ENCODE results near the gene FRK. TPM values are rescaled to one million over a fixed set of nuclear protein-coding genes. Genes with fewer than 3 reads are reported as not detected.

The FRK gene
- polyA plus RNA-seq, 2 of the 4 experiments (the other 2 are of a cell fraction), result 2.2 to 8.9 TPM

DNA sequence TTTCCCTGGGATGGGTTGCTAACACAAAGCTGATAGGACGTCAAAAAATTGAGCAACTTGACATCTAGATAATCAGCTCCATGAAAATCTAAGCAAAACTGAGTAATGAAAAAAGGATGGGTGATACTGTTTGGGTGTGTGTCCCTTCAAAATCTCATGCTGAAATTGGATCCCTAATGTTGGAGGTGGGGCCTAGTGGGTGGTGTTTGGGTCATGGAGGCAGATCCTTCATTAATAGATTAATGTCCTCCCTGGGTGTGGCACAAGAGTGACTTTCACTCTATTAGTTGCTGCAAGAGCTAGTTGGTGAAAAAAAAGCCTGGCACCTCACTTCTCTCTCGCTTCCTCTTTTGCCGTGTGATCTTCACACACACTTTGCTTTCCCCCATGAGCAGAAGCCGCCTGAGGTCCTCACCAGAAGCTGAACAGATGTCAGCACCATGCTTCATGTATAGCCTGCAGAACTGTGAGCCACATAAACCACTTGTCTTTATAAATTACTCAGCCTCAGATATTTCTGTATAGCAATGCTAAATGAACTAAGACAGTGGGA, 160.9 kb downstream of the FRK start:
- no peak for TF ChIP-seq JUN (IDR thresholded peaks at IDR 0.05)
- TF ChIP-seq CBX2 (IDR thresholded peaks at IDR 0.05; ENCODE audit: borderline replicate concordance, low read depth), result no peak
- no peak for TF ChIP-seq ZFP36 (IDR thresholded peaks at IDR 0.05; ENCODE audit: borderline replicate concordance, partially characterized antibody)
- no peak for TF ChIP-seq NFE2L2 (conservative IDR thresholded peaks at IDR 0.05; ENCODE audit: low read length)
- TF ChIP-seq POLR2A (IDR thresholded peaks at IDR 0.05; ENCODE audit: low read length), result no peak
- TF ChIP-seq FOSL2 (IDR thresholded peaks at IDR 0.05), result no peak
- TF ChIP-seq FOSL2 (CRISPR knock-in tag; IDR thresholded peaks at IDR 0.05), result no peak
- TF ChIP-seq RCOR1 (IDR thresholded peaks at IDR 0.05; ENCODE audit: low read depth, low read length), result no peak
- TF ChIP-seq, protein P1, sequence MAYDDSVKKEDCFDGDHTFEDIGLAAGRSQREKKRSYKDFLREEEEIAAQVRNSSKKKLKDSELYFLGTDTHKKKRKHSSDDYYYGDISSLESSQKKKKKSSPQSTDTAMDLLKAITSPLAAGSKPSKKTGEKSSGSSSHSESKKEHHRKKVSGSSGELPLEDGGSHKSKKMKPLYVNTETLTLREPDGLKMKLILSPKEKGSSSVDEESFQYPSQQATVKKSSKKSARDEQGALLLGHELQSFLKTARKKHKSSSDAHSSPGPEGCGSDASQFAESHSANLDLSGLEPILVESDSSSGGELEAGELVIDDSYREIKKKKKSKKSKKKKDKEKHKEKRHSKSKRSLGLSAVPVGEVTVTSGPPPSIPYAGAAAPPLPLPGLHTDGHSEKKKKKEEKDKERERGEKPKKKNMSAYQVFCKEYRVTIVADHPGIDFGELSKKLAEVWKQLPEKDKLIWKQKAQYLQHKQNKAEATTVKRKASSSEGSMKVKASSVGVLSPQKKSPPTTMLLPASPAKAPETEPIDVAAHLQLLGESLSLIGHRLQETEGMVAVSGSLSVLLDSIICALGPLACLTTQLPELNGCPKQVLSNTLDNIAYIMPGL (CRISPR knock-in tag; IDR thresholded peaks at IDR 0.05; ENCODE audit: borderline replicate concordance), result no peak
- TF ChIP-seq BCL3 (IDR thresholded peaks at IDR 0.05), result no peak
- CTCF ChIA-PET, result no interaction called here
- DNase-seq (ENCODE audit: low read depth in 1 of 2, low spot score in 1 of 2) (no peak), FAIRE-seq (no peak), ATAC-seq (no peak)
- H3K4me3 ChIP-seq, result no peak overlapping the region
- POLR2A ChIA-PET, result no interaction called here
- H3K27ac ChIP-seq, result no peak overlapping the region
- 70% methylated on average over 4 of the region's 4 CpGs for WGBS (ENCODE audit: missing lambda C conversion rate)
- no peaks in the 10 kb centered on the region for H3K4me1 ChIP-seq
- H3K4me2 ChIP-seq, result no peak overlapping the region
- no peaks in the 10 kb centered on the region for H3K9me3 ChIP-seq

DNA sequence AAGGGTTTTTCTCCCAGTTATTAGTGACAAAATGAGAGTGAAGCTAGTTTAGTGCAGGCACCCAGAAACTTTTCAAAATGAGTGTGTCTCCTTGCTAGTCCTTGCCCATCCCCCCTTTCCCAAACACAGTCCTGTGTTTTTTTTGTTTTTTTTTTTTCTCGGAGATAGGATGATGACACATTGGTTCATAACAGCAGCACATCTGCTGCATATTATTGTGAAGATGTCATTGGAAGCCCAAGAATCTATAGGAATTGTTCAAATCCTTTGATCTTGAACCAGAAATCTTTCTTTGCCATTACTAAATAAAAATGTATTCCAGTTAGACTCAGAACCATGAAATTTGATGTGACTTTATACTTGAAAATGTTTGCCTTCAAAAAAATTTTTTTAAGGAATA, 162.4 kb downstream of the FRK start:
- WGBS (ENCODE audit: missing lambda C conversion rate), result 0% methylated on average over 1 of the region's 1 CpG
- DNase-seq (ENCODE audit: low read depth in 1 of 2, low spot score in 1 of 2), result no peak
- Histone ChIP-seq H3K27ac (no peak overlapping the region), H3K9me3 (no peaks in the 10 kb centered on the region), H3K4me3 (no peak overlapping the region), H3K4me1 (no peaks in the 10 kb centered on the region), H3K4me2 (no peak overlapping the region)
- no peak for TF ChIP-seq JUNB (IDR thresholded peaks at IDR 0.05)
- TF ChIP-seq BHLHE40 (IDR thresholded peaks at IDR 0.05; ENCODE audit: low read depth, low read length), result no peak
- TF ChIP-seq RARB (CRISPR knock-in tag; IDR thresholded peaks at IDR 0.05), result no peak
- no peak for TF ChIP-seq SREBF2 (IDR thresholded peaks at IDR 0.05)
- no peak for TF ChIP-seq REST (IDR thresholded peaks at IDR 0.05)
- TF ChIP-seq CBX2 (IDR thresholded peaks at IDR 0.05; ENCODE audit: borderline replicate concordance, low read depth), result no peak
- TF ChIP-seq, protein P2, sequence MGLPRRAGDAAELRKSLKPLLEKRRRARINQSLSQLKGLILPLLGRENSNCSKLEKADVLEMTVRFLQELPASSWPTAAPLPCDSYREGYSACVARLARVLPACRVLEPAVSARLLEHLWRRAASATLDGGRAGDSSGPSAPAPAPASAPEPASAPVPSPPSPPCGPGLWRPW (IDR thresholded peaks at IDR 0.05), result no peak
- ChIA-PET POLR2A (no interaction called here), CTCF (interaction anchor here (0.6 to 1.6 kb wide), 3 partner anchors 10 to 1922 kb away, joined by 4 to 6 read pairs (median 5); no protein-coding TSS in a partner anchor)
- ATAC-seq, result no peak
- no peak for FAIRE-seq

- H3K4me1 ChIP-seq, result no peaks in the 10 kb centered on the region
- WGBS (ENCODE audit: missing lambda C conversion rate), result 43% methylated on average over 2 of the region's 2 CpGs
- H3K4me2 ChIP-seq, result no peak overlapping the region
- DNase-seq (ENCODE audit: low read depth in 1 of 2, low spot score in 1 of 2), result peak; percentile 8 to 13
- H3K27ac ChIP-seq, result no peak overlapping the region
- FAIRE-seq, result no peak
- TF ChIP-seq HOXB13 (CRISPR knock-in tag; IDR thresholded peaks at IDR 0.05; ENCODE audit: low read depth) (no peak), CTCF (IDR thresholded peaks at IDR 0.05) (peak; percentile 69), FOXS1 (CRISPR knock-in tag; IDR thresholded peaks at IDR 0.05) (no peak), SMC3 (IDR thresholded peaks at IDR 0.05) (peak; percentile 55), RAD21 (conservative IDR thresholded peaks at IDR 0.05 in 1 of 2, IDR thresholded peaks at IDR 0.05 in 1 of 2) (peak; percentile 70 to 75)
- H3K9me3 ChIP-seq, result no peaks in the 10 kb centered on the region
- no peak overlapping the region for H3K4me3 ChIP-seq
- ChIA-PET POLR2A (no interaction called here), CTCF (interaction anchor here (0.6 to 1.6 kb wide), 8 partner anchors 8 to 1149 kb away, joined by 3 to 5 read pairs (median 3); no protein-coding TSS in a partner anchor)
- ATAC-seq, result peak; percentile 64 to 71; a peak in 5 of 6 replicates
Observed at GRCh38 chr6:115896538-115897129, 164.1 kb downstream of the FRK start.
